H1 (cell line): Measurements from ENCODE around the gene P3H4. TPM values are rescaled to one million over a fixed set of nuclear protein-coding genes. Genes with fewer than 3 reads are reported as not detected.

Experiments used
- CTCF ChIA-PET: fragments of 300-600 bp; sonication (Branson Sonifier 250); formaldehyde crosslinking; loops from one replicate; lab custom pipeline; 2021; ENCODE audit not compliant: partially characterized antibody; lab: Charles Lee
- POLR2A ChIA-PET: fragments of 300-600 bp; sonication (Branson Sonifier 250); formaldehyde crosslinking; loops from one replicate; lab custom pipeline; 2021; ENCODE audit warnings: inconsistent platforms; ENCODE audit not compliant: partially characterized antibody; lab: Charles Lee
- DNase-seq, 2 experiments: peaks; one replicate each; pipeline versions ENCODE4 v3.0.0 to v3.0.0-alpha.2; 2010 to 2022; ENCODE audit warnings: low spot score in 2 of 2, low read depth in 1 of 2, mixed read lengths in 1 of 2
- FAIRE-seq: peaks from 2 replicates; lab custom pipeline; 2011; peaks lifted over from hg19 to GRCh38; lab: Jason Lieb, UNC
- H2AFZ ChIP-seq: 2 replicates; pipeline ENCODE4 v1.8.1; 2012; ENCODE audit warnings: low read length, inconsistent platforms
- H2AK5ac ChIP-seq: 2 replicates; pipeline ENCODE4 v1.6.1; 2013; ENCODE audit warnings: low read depth, low read length
- H2BK120ac ChIP-seq: replicated peaks from 2 replicates; pipeline ENCODE3; 2013; ENCODE audit warnings: low read depth, low read length, inconsistent platforms
- H2BK12ac ChIP-seq: 2 replicates; pipeline ENCODE4 v1.6.1; 2013; ENCODE audit warnings: low read depth, low read length
- H2BK15ac ChIP-seq: 2 replicates; pipeline ENCODE4 v1.6.1; 2013; ENCODE audit warnings: low read length
- H2BK20ac ChIP-seq: 2 replicates; pipeline ENCODE4 v1.6.1; 2013; ENCODE audit warnings: low read length
- H2BK5ac ChIP-seq: 2 replicates; pipeline ENCODE4 v1.6.1; 2013; ENCODE audit warnings: low read depth, low read length
- H3K14ac ChIP-seq: 2 replicates; pipeline ENCODE4 v1.6.1; 2013; ENCODE audit warnings: inconsistent platforms; ENCODE audit not compliant: insufficient read length
- H3K18ac ChIP-seq: 2 replicates; pipeline ENCODE4 v1.6.1; 2013; ENCODE audit warnings: low read length; ENCODE audit errors: extremely low read depth
- H3K23ac ChIP-seq: 2 replicates; pipeline ENCODE4 v1.6.1; 2013; ENCODE audit warnings: inconsistent platforms; ENCODE audit not compliant: insufficient read length
- H3K23me2 ChIP-seq: 2 replicates; pipeline ENCODE4 v1.6.1; 2013; ENCODE audit warnings: low read depth, low read length
- H3K27ac ChIP-seq: 2 replicates; pipeline ENCODE4 v1.6.1; 2011; ENCODE audit warnings: low read depth, low read length, inconsistent platforms
- H3K27me3 ChIP-seq, 4 experiments: replicated peaks in 1 of 4; 1 replicate in 1 of 4; 2 replicates in 3 of 4; pipeline versions ENCODE4 v1.6.1 to v1.8.1; 2011 to 2013; ENCODE audit warnings: low read length in 3 of 4, mild to moderate bottlenecking in 3 of 4, inconsistent platforms in 2 of 4, mixed read lengths in 2 of 4, moderate library complexity in 1 of 4; ENCODE audit not compliant: control insufficient read depth in 3 of 4, insufficient read depth in 3 of 4; ENCODE audit errors: extremely low read depth in 1 of 4
- H3K36me3 ChIP-seq, 4 experiments: 2 replicates each; pipeline versions ENCODE4 v1.6.1 to v1.8.1; 2011 to 2013; ENCODE audit warnings: mild to moderate bottlenecking in 4 of 4, low read length in 3 of 4, moderate library complexity in 2 of 4, control low read depth in 1 of 4, inconsistent platforms in 1 of 4; ENCODE audit not compliant: insufficient read depth in 4 of 4, control insufficient read depth in 2 of 4
- H3K4ac ChIP-seq: replicated peaks from 2 replicates; pipeline ENCODE3; 2013; ENCODE audit warnings: low read length, low read depth, mixed read lengths, inconsistent platforms; ENCODE audit not compliant: insufficient read length
- H3K4me1 ChIP-seq, 4 experiments: replicated peaks in 1 of 4; 1 replicate in 1 of 4; 2 replicates in 3 of 4; pipeline versions ENCODE4 v1.6.1 to v1.8.1; 2011 to 2013; ENCODE audit warnings: low read length in 3 of 4, inconsistent platforms in 2 of 4, mixed read lengths in 1 of 4; ENCODE audit not compliant: insufficient read depth in 4 of 4, control insufficient read depth in 3 of 4
- H3K4me2 ChIP-seq, 2 experiments: 2 replicates each; pipeline versions ENCODE4 v1.6.1 to v1.8.1; 2011 to 2013; ENCODE audit warnings: low read depth in 2 of 2, low read length in 2 of 2, control low read depth in 1 of 2, inconsistent platforms in 1 of 2, mild to moderate bottlenecking in 1 of 2; ENCODE audit not compliant: insufficient read depth in 1 of 2
- H3K4me3 ChIP-seq, 4 experiments: fragments of 200-600, 300-600 bp in 1 of 4; sonication (generic), shearing (Covaris generic), sonication (Bioruptor Twin) in 1 of 4; 2 replicates each; pipeline versions ENCODE4 v1.5.1 to v1.8.1; 2011 to 2016; ENCODE audit warnings: low read length in 4 of 4, low read depth in 3 of 4, control low read depth in 2 of 4, inconsistent platforms in 2 of 4, mild to moderate bottlenecking in 2 of 4, mixed read lengths in 1 of 4, moderate library complexity in 1 of 4; ENCODE audit not compliant: insufficient read depth in 2 of 4; ENCODE audit errors: extremely low read depth in 1 of 4
- H3K56ac ChIP-seq: replicated peaks from 2 replicates; pipeline ENCODE3; 2013; ENCODE audit warnings: low read depth, mild to moderate bottlenecking, mixed read lengths, low read length, inconsistent platforms; ENCODE audit not compliant: insufficient read length
- H3K79me1 ChIP-seq: 2 replicates; pipeline ENCODE4 v1.6.1; 2013; ENCODE audit warnings: low read depth, low read length, control low read depth
- H3K79me2 ChIP-seq, 2 experiments: 2 replicates each; pipeline versions ENCODE4 v1.6.1 to v1.8.1; 2012 to 2013; ENCODE audit warnings: low read length in 2 of 2, mild to moderate bottlenecking in 2 of 2, inconsistent platforms in 1 of 2; ENCODE audit not compliant: insufficient read depth in 2 of 2, control insufficient read depth in 1 of 2
- H3K9ac ChIP-seq, 4 experiments: replicated peaks in 1 of 4; 1 replicate in 1 of 4; 2 replicates in 3 of 4; pipeline versions ENCODE4 v1.6.1 to v1.8.1; 2011 to 2013; ENCODE audit warnings: low read depth in 3 of 4, low read length in 3 of 4, control low read depth in 2 of 4, mild to moderate bottlenecking in 2 of 4, moderate library complexity in 2 of 4, inconsistent platforms in 1 of 4; ENCODE audit errors: extremely low read depth in 1 of 4
- H3K9me3 ChIP-seq, 2 experiments: 2 replicates each; pipeline versions ENCODE4 v1.6.1 to v1.8.1; 2012 to 2013; ENCODE audit warnings: mild to moderate bottlenecking in 2 of 2, moderate library complexity in 2 of 2, control low read depth in 1 of 2, inconsistent platforms in 1 of 2, low read depth in 1 of 2, low read length in 1 of 2, mixed read lengths in 1 of 2; ENCODE audit not compliant: insufficient read depth in 2 of 2
- H4K20me1 ChIP-seq, 2 experiments: replicated peaks in 1 of 2; 2 replicates each; pipeline versions ENCODE3 to v1.8.1; 2011 to 2013; ENCODE audit warnings: inconsistent platforms in 2 of 2, low read length in 2 of 2, mild to moderate bottlenecking in 1 of 2; ENCODE audit not compliant: insufficient read depth in 2 of 2, control insufficient read depth in 1 of 2
- H4K5ac ChIP-seq: 2 replicates; pipeline ENCODE4 v1.6.1; 2013; ENCODE audit warnings: low read length, low read depth, mixed read lengths, inconsistent platforms; ENCODE audit not compliant: insufficient read length
- H4K8ac ChIP-seq: 2 replicates; pipeline ENCODE4 v1.8.0; 2013; ENCODE audit warnings: mild to moderate bottlenecking, moderate library complexity, low read length, inconsistent platforms; ENCODE audit not compliant: insufficient read depth; ENCODE audit errors: extremely low read depth
- H4K91ac ChIP-seq: replicated peaks from 2 replicates; pipeline ENCODE3; 2013; ENCODE audit warnings: low read length, mixed read lengths, inconsistent platforms; ENCODE audit not compliant: insufficient read length
- CEBPB ChIP-seq: IDR thresholded peaks from 2 replicates; pipeline ENCODE4 v1.6.1; 2012; ENCODE audit warnings: low read depth, low read length
- GTF2F1 ChIP-seq: IDR thresholded peaks from 2 replicates; pipeline ENCODE4 v1.6.1; 2012; ENCODE audit warnings: low read depth, low read length, improper control_type of control experiment, borderline replicate concordance
- MAX ChIP-seq: IDR thresholded peaks from 2 replicates; pipeline ENCODE4 v1.6.1; 2012; ENCODE audit warnings: inconsistent platforms
- WGBS, 2 experiments: shearing (Covaris generic) in 1 of 2; methylation state at CpG; one replicate each; pipeline versions ENCODE4 v1.1.6 to v1.1.7; 2013 to 2015; ENCODE audit warnings: low lambda C conversion rate in 2 of 2, mixed read lengths in 2 of 2, inconsistent platforms in 1 of 2, low coverage in 1 of 2, missing lambda C conversion rate in 1 of 2; ENCODE audit not compliant: insufficient replicate concordance in 2 of 2, insufficient coverage in 1 of 2, insufficient read length in 1 of 2; ENCODE audit errors: extremely low coverage in 1 of 2, missing lambda C conversion rate in 1 of 2; 5-methylcytosine and 5-hydroxymethylcytosine counted together
- polyA plus RNA-seq, 7 experiments: library from polyadenylated mRNA; depleted of rRNA in 3 of 7; stranded (reverse) in 5 of 7; unstranded in 2 of 7; fragments of >200 nt in 5 of 7; fragments of 200-250 nt in 2 of 7; gene quantifications; 1 replicate in 5 of 7; 2 replicates in 1 of 7; 4 replicates in 1 of 7; pipeline versions ENCODE4 v1.2.1 to v1.2.3, GENCODE V29; 2011 to 2013; ENCODE audit warnings: missing spikeins in 2 of 7, mixed read lengths in 2 of 7
- total RNA-seq: library from RNA; stranded (reverse); fragmentation: NEBNext Ultra II Directional; extraction: Animal tissue kit (Norgen Biotek cat#: 25700); gene quantifications from 2 replicates; pipeline ENCODE4 v1.2.1, GENCODE V29; 2021

P3H4 gene
- total and polyA plus RNA-seq, 2 of the 8 experiments (the other 6 are each of a cell fraction or from before 2014, with no cell fraction given): 23.4 to 26.7 TPM

- Histone ChIP-seq H3K56ac (no peak overlapping the region), H3K14ac (no peak overlapping the region), H2AK5ac (peak overlapping the region; percentile 32; the same call in 1 of the 2 replicates), H3K79me2 (peaks cover 0 to 31% of the 10 kb centered on the region in 2 experiments; a peak in 2 of 4 replicates), H3K4me2 (peak overlapping the region; percentile 15 to 28; a peak in 2 of 4 replicates), H2BK120ac (no peak overlapping the region), H2BK5ac (peak overlapping the region; percentile 87), H3K18ac (peak overlapping the region; percentile 60), H3K4ac (peak overlapping the region; percentile 81), H2BK15ac (peak overlapping the region; percentile 75; the same call in 1 of the 2 replicates), H3K79me1 (peaks cover 16% of the 10 kb centered on the region), H3K36me3 (peaks cover 10 to 26% (median 23%) of the 10 kb centered on the region in 4 experiments; a peak in 6 of 8 replicates), H3K27me3 (no peaks in the 10 kb centered on the region), H3K23me2 (no peaks in the 10 kb centered on the region; the same call in 1 of the 2 replicates), H2BK12ac (peak overlapping the region; percentile 80; the same call in 1 of the 2 replicates), H2BK20ac (peak overlapping the region; percentile 86; the same call in 1 of the 2 replicates), H4K8ac (no peak overlapping the region; the same call in 1 of the 2 replicates), H2AFZ (no peak overlapping the region), H4K91ac (peak overlapping the region; percentile 79), H4K5ac (no peak overlapping the region), H3K23ac (no peak overlapping the region), H3K9me3 (no peaks in the 10 kb centered on the region), H3K4me1 (peaks cover 0 to 47% (median 33%) of the 10 kb centered on the region in 4 experiments; a peak in 6 of 7 replicates), H3K9ac (peak overlapping the region in 1 of 4 experiments; percentile 33; a peak in 1 of 7 replicates), H3K27ac (peak overlapping the region; percentile 45), H4K20me1 (peaks cover 6 to 24% of the 10 kb centered on the region in 2 experiments), H3K4me3 (no peak overlapping the region)
- FAIRE-seq (no peak), DNase-seq (no peak)
- 89% methylated on average over 19 of the region's 19 CpGs; no CpG with 5 or more reads in 1 of the 2 experiments for WGBS, 2 experiments
- TF ChIP-seq CEBPB (no peak), MAX (no peak), GTF2F1 (no peak)
- ChIA-PET POLR2A (interaction anchor here (0.8 to 7.5 kb wide), 7 partner anchors 13 to 84 kb away, joined by 3 to 83 read pairs (median 4); partner anchors contain the start of genes EIF1 and JUP), CTCF (interaction anchor here (1.1 to 5.3 kb wide), 6 partner anchors 14 to 39 kb away, joined by 4 to 33 read pairs (median 12); partner anchors contain the start of genes JUP and P3H4)
Measured at GRCh38 chr17:41772586-41773189, 39.1 kb downstream of the P3H4 start.
